ENCODE measurements around the gene ULK4.
"Not testable (repeated sequence)": the region's sequence is repeated elsewhere in the genome, so short reads cannot be mapped to it uniquely, and the experiment has no call there.

The ULK4 gene

DNA sequence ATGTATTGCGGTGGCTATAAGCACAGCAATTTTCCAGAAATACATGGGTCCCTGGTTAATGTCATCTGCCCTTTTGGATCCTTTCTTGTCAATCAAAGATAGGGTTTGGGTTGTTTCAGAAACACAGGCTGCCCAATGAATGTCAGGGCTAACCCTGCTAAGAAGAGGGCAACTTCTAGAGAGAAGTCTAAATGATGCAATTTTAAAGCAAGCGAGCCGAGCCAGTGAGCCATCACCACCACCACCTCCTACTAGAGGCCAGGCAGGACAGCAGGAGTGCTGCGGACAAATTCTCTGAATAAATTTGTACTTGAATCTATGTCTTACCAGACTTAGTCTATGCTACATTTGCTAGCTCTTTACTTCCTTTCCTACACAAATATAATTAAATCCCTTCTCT is 514.2 kb downstream of the ULK4 start (continued):
- TF ChIP-seq, protein P1, sequence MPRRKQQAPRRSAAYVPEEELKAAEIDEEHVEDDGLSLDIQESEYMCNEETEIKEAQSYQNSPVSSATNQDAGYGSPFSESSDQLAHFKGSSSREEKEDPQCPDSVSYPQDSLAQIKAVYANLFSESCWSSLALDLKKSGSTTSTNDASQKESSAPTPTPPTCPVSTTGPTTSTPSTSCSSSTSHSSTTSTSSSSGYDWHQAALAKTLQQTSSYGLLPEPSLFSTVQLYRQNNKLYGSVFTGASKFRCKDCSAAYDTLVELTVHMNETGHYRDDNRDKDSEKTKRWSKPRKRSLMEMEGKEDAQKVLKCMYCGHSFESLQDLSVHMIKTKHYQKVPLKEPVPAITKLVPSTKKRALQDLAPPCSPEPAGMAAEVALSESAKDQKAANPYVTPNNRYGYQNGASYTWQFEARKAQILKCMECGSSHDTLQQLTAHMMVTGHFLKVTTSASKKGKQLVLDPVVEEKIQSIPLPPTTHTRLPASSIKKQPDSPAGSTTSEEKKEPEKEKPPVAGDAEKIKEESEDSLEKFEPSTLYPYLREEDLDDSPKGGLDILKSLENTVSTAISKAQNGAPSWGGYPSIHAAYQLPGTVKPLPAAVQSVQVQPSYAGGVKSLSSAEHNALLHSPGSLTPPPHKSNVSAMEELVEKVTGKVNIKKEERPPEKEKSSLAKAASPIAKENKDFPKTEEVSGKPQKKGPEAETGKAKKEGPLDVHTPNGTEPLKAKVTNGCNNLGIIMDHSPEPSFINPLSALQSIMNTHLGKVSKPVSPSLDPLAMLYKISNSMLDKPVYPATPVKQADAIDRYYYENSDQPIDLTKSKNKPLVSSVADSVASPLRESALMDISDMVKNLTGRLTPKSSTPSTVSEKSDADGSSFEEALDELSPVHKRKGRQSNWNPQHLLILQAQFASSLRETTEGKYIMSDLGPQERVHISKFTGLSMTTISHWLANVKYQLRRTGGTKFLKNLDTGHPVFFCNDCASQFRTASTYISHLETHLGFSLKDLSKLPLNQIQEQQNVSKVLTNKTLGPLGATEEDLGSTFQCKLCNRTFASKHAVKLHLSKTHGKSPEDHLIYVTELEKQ (tag by site-specific recombination; IDR thresholded peaks at IDR 0.05; ENCODE audit: borderline replicate concordance), result no peak

DNA sequence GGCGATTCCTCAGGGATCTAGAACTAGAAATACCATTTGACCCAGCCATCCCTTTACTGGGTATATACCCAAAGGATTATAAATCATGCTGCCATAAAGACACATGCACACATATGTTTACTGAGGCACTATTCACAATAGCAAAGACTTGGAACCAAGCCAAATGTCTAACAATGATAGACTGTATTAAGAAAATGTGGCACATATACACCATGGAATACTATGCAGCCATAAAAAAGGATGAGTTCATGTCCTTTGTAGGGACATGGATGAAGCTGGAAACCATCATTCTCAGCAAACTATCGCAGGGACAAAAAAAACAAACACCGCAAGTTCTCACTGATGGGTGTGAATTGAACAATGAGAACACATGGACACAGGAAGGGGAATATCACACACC is 515.6 kb downstream of the ULK4 start:
- H3K4me3 ChIP-seq (ENCODE audit: low read depth, low read length); H3K9me3 ChIP-seq (ENCODE audit: control insufficient read depth, insufficient read depth, low read depth, low read length); H3K36me3 ChIP-seq (ENCODE audit: control insufficient read depth in 2 of 2, insufficient read depth in 1 of 2, low read length in 2 of 2); H3K27ac ChIP-seq (ENCODE audit: extremely low read depth, low read depth, low read length); H3K4me1 ChIP-seq (ENCODE audit: control insufficient read depth, insufficient read depth, low read length); POLR2A ChIA-PET; CTCF ChIA-PET: not testable (repeated sequence)
- peak; percentile 56; the same call in 1 of the 2 replicates for TF ChIP-seq ZNF146 (tag by site-specific recombination; IDR thresholded peaks at IDR 0.05)

DNA sequence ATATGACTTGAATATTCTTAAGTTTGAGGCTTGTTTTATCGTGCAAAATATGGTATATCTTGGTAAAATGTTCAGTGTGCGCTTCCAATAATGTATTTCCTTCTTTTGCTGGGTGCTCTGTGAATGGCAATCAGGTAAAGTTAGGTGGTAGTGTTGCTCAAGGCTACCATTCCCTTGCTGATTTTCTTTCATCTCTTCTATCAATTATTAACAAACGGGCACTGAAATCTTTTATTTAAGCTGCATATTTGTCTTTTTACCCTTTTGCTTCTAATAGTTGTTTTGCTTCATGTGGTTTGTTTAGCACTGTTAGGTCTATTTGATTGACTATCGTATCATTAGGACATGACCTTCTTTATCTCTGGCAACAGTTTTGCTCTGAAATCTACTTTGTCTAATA is 520.3 kb downstream of the ULK4 start:
- ChIA-PET POLR2A (no interaction called here), CTCF (no interaction called here)
- Histone ChIP-seq H3K9me3 (ENCODE audit: control insufficient read depth, insufficient read depth, low read depth, low read length) (no peaks in the 10 kb centered on the region), H3K36me3 (ENCODE audit: control insufficient read depth in 2 of 2, insufficient read depth in 1 of 2, low read length in 2 of 2) (no peaks in the 10 kb centered on the region), H3K27ac (ENCODE audit: extremely low read depth, low read depth, low read length) (no peak overlapping the region), H3K4me1 (ENCODE audit: control insufficient read depth, insufficient read depth, low read length) (no peaks in the 10 kb centered on the region), H3K4me3 (ENCODE audit: low read depth, low read length) (no peak overlapping the region)
- TF ChIP-seq, protein P2, sequence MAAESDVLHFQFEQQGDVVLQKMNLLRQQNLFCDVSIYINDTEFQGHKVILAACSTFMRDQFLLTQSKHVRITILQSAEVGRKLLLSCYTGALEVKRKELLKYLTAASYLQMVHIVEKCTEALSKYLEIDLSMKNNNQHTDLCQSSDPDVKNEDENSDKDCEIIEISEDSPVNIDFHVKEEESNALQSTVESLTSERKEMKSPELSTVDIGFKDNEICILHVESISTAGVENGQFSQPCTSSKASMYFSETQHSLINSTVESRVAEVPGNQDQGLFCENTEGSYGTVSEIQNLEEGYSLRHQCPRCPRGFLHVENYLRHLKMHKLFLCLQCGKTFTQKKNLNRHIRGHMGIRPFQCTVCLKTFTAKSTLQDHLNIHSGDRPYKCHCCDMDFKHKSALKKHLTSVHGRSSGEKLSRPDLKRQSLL (tag by site-specific recombination; IDR thresholded peaks at IDR 0.05), result no peak
- TF ChIP-seq ZNF138 (tag by site-specific recombination; IDR thresholded peaks at IDR 0.05; ENCODE audit: borderline replicate concordance), result no peak
- TF ChIP-seq, protein P3, sequence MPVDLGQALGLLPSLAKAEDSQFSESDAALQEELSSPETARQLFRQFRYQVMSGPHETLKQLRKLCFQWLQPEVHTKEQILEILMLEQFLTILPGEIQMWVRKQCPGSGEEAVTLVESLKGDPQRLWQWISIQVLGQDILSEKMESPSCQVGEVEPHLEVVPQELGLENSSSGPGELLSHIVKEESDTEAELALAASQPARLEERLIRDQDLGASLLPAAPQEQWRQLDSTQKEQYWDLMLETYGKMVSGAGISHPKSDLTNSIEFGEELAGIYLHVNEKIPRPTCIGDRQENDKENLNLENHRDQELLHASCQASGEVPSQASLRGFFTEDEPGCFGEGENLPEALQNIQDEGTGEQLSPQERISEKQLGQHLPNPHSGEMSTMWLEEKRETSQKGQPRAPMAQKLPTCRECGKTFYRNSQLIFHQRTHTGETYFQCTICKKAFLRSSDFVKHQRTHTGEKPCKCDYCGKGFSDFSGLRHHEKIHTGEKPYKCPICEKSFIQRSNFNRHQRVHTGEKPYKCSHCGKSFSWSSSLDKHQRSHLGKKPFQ (tag by site-specific recombination; IDR thresholded peaks at IDR 0.05), result no peak
- TF ChIP-seq, protein P4, sequence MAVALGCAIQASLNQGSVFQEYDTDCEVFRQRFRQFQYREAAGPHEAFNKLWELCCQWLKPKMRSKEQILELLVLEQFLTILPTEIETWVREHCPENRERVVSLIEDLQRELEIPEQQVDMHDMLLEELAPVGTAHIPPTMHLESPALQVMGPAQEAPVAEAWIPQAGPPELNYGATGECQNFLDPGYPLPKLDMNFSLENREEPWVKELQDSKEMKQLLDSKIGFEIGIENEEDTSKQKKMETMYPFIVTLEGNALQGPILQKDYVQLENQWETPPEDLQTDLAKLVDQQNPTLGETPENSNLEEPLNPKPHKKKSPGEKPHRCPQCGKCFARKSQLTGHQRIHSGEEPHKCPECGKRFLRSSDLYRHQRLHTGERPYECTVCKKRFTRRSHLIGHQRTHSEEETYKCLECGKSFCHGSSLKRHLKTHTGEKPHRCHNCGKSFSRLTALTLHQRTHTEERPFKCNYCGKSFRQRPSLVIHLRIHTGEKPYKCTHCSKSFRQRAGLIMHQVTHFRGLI (tag by site-specific recombination; IDR thresholded peaks at IDR 0.05), result no peak
- TF ChIP-seq ZNF747 (tag by site-specific recombination; IDR thresholded peaks at IDR 0.05), result no peak
- TF ChIP-seq BCL11A (tag by site-specific recombination; IDR thresholded peaks at IDR 0.05; ENCODE audit: low read depth), result no peak
- no peak for TF ChIP-seq ZNF112 (tag by site-specific recombination; IDR thresholded peaks at IDR 0.05)
- TF ChIP-seq ZNF521 (tag by site-specific recombination; IDR thresholded peaks at IDR 0.05), result no peak
- TF ChIP-seq ZNF157 (tag by site-specific recombination; IDR thresholded peaks at IDR 0.05), result no peak
- TF ChIP-seq ZNF354C (tag by site-specific recombination; IDR thresholded peaks at IDR 0.05; ENCODE audit: borderline replicate concordance, low read depth), result no peak
- TF ChIP-seq, protein P5, sequence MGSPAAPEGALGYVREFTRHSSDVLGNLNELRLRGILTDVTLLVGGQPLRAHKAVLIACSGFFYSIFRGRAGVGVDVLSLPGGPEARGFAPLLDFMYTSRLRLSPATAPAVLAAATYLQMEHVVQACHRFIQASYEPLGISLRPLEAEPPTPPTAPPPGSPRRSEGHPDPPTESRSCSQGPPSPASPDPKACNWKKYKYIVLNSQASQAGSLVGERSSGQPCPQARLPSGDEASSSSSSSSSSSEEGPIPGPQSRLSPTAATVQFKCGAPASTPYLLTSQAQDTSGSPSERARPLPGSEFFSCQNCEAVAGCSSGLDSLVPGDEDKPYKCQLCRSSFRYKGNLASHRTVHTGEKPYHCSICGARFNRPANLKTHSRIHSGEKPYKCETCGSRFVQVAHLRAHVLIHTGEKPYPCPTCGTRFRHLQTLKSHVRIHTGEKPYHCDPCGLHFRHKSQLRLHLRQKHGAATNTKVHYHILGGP (tag by site-specific recombination; IDR thresholded peaks at IDR 0.05), result no peak
- TF ChIP-seq OVOL3 (tag by site-specific recombination; IDR thresholded peaks at IDR 0.05), result no peak
